Hepatic stellate cell (primary cell): Measurements from ENCODE around the gene SGO2.

Experiments
- DNase-seq: peaks from one replicate; pipeline ENCODE4 v3.0.0; 2011; ENCODE audit warnings: low spot score

Gene SGO2

GRCh38 chr2:200525882-200526651 lies at the start of gene SGO2:
TSS of gene SGO2 (plus strand) at chr2:200526207. CDS start at chr2:200532976, 6,769 bp downstream.
- DNase-seq = peak; percentile 94

GRCh38 chr2:200476836-200477235 lies 49.2 kb upstream of the SGO2 start:
- DNase-seq = no peak

GRCh38 chr2:200477667-200478131 lies 48.3 kb upstream of the SGO2 start:
- DNase-seq = no peak

GRCh38 chr2:200479692-200480265 lies 46.2 kb upstream of the SGO2 start:
- DNase-seq = peak; percentile 49

- DNase-seq = no peak
These were observed 43.8 kb upstream of the SGO2 start for GRCh38 chr2:200482194-200482593.

GRCh38 chr2:200483729-200484198 lies 42.2 kb upstream of the SGO2 start:
- no peak for DNase-seq

GRCh38 chr2:200484934-200485333 lies 41.1 kb upstream of the SGO2 start:
- DNase-seq = no peak

- no peak for DNase-seq
These were observed 39.5 kb upstream of the SGO2 start for GRCh38 chr2:200486529-200486928.

- DNase-seq = no peak
These were observed 37.8 kb upstream of the SGO2 start for GRCh38 chr2:200488169-200488568.

- DNase-seq = no peak
These were observed 36.0 kb upstream of the SGO2 start for GRCh38 chr2:200490001-200490400.

- DNase-seq = no peak
These were observed 33.4 kb upstream of the SGO2 start for GRCh38 chr2:200492656-200493055.

- DNase-seq = no peak
These were observed 32.0 kb upstream of the SGO2 start for GRCh38 chr2:200494048-200494447.

- DNase-seq = no peak
These were observed 29.3 kb upstream of the SGO2 start for GRCh38 chr2:200496696-200497095.

- no peak for DNase-seq
These were observed 27.4 kb upstream of the SGO2 start for GRCh38 chr2:200498402-200499162.

GRCh38 chr2:200502196-200502595 lies 23.8 kb upstream of the SGO2 start:
- no peak for DNase-seq

- no peak for DNase-seq
These were observed 19.3 kb upstream of the SGO2 start for GRCh38 chr2:200506679-200507078.

GRCh38 chr2:200507179-200507578 lies 18.8 kb upstream of the SGO2 start:
- DNase-seq = no peak

GRCh38 chr2:200509235-200509611 lies 16.8 kb upstream of the SGO2 start:
- DNase-seq = peak; percentile 27

- DNase-seq = peak; percentile 91
These were observed 16.2 kb upstream of the SGO2 start, which contains the start of gene KCTD18 for GRCh38 chr2:200509612-200510433. TSS of gene KCTD18 (minus strand) at chr2:200510068. CDS start at chr2:200507016, 3,052 bp downstream.

- DNase-seq = no peak
These were observed 10.9 kb upstream of the SGO2 start for GRCh38 chr2:200515155-200515554.

GRCh38 chr2:200523158-200523557 lies 2.8 kb upstream of the SGO2 start:
- DNase-seq = no peak

- DNase-seq = no peak
These were observed 2.4 kb upstream of the SGO2 start for GRCh38 chr2:200523604-200524003.
